ENCODE data around the gene F8A1.
"Not testable (repeated sequence)": the region's sequence is repeated elsewhere in the genome, so short reads cannot be mapped to it uniquely, and the experiment has no call there.

The F8A1 gene

DNA sequence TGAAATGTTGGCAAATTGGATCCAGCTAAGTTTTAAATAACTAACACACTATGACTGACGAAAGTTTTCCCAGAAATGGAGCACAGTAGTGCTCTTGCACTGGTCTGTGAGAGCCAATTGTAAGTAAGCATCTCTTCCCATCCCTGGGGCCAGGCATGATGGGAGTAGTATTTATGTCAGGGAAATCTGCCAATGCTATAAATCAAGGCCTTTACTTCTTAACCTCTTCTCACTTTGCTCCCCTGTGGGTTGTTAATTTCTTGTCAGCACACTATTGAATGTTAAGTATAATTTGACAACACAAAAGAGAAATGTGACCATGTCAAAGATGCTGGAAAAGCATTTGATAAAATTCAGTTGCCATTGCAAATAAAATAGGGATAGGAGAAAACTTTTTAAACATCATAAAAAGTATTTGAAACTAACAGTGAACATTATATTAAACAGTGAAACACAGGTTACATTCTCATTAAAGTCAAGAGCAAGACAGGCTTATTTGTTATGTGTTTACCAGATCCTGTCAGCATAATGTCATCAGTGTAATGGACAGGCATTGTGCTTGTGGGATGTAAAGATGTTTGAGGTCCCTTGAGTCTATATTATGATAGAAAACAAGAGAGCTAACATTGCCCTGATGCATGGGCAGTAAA lies 5.0 kb downstream of the F8A1 start:
- TF ChIP-seq, protein P1, sequence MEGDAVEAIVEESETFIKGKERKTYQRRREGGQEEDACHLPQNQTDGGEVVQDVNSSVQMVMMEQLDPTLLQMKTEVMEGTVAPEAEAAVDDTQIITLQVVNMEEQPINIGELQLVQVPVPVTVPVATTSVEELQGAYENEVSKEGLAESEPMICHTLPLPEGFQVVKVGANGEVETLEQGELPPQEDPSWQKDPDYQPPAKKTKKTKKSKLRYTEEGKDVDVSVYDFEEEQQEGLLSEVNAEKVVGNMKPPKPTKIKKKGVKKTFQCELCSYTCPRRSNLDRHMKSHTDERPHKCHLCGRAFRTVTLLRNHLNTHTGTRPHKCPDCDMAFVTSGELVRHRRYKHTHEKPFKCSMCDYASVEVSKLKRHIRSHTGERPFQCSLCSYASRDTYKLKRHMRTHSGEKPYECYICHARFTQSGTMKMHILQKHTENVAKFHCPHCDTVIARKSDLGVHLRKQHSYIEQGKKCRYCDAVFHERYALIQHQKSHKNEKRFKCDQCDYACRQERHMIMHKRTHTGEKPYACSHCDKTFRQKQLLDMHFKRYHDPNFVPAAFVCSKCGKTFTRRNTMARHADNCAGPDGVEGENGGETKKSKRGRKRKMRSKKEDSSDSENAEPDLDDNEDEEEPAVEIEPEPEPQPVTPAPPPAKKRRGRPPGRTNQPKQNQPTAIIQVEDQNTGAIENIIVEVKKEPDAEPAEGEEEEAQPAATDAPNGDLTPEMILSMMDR (IDR thresholded peaks at IDR 0.05) = no peak
- H3K4me3 ChIP-seq = no peak overlapping the region
- no peak for DNase-seq (ENCODE audit: low spot score)

DNA sequence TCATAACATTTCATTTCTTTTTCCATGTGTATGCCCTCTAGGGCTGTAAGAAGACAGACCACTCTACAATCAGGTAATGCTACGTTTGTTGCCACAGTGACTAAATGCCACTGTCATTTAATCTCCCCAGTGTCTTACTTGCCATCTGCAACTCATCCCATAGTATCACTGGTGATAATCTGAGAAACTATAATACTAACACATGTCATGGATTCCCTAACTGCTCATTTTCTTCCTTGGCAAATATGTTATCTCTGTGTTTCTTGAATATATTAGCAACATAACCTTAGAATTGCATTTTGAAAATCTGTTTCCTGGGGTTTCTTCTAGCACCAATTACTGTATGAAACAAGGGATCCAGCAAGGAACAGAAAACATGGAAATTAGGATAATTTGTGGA lies 6.1 kb downstream of the F8A1 start:
- no peak for DNase-seq (ENCODE audit: low spot score)
- TF ChIP-seq, protein P1 (IDR thresholded peaks at IDR 0.05) = no peak
- Histone ChIP-seq H3K27ac (no peak overlapping the region), H3K4me3 (no peak overlapping the region)

More for the DNA sequence above, 5.0 kb downstream of the F8A1 start:
- H3K27ac ChIP-seq = no peak overlapping the region

DNA sequence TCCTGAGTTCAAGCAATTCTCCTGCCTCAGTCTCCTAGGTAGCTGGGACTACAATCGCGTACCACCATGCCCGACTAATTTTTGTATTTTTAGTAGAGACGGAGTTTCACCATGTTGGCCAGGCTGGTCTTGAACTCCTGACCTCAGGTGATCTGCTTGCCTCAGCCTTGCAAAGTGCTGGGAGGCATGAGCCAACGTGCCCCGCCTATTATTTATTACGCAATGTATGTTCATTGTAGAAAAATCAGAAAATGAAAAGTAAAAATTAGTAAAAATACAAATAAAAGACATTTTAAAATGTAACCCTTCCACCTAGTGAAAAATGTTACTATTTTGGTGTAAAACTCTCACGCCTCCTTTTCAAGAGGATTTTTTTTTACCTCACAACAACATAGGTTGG lies 14.2 kb downstream of the F8A1 start:
- Histone ChIP-seq H3K4me3 (no peak overlapping the region), H3K27ac (no peak overlapping the region)
- TF ChIP-seq, protein P1 (IDR thresholded peaks at IDR 0.05) = no peak
- DNase-seq (ENCODE audit: low spot score) = no peak

DNA sequence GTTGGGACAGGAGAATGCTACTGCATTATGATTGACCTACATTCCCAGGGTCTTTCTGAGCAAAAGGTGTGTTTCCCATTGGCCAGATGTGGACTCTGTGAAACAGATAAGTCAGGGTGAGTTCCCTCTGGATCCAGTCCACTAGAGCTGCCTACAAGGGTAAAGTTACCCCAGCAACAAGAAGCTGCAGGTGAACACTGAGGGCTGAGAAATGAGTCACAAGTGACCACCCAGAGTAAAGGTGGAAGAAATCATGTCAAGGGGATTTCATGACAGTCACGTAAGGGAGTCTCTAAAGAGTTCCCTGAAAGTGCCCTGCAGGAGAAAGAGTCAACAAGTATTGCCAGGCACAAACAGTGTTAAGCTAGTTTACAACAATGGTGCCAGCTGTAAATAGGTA lies 16.3 kb downstream of the F8A1 start:
- no peak for DNase-seq (ENCODE audit: low spot score)
- H3K4me3 ChIP-seq = no peak overlapping the region
- no peak overlapping the region for H3K27ac ChIP-seq
- TF ChIP-seq, protein P1 (IDR thresholded peaks at IDR 0.05) = no peak

DNA sequence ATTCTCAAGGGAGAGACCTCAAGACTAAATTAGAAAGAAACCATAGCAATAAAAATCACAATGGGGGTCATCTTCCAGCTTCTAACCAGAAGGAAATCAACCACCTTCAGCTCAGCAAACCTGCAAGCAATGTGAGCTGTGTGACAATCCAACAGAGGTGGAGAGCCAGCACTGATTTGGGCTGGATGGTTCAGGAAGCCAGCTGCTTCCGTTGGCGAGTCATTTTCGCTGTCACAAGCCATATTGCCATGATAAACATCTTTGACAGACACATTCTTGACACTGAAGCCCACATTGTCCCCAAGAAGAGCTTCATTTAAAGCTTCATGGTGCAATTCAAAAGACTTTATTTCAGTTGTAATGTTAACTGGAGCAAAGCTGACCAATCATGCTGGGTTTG lies 22.7 kb downstream of the F8A1 start:
- TF ChIP-seq, protein P1 (IDR thresholded peaks at IDR 0.05) = no peak
- no peak overlapping the region for H3K4me3 ChIP-seq
- no peak for DNase-seq (ENCODE audit: low spot score)
- no peak overlapping the region for H3K27ac ChIP-seq

DNA sequence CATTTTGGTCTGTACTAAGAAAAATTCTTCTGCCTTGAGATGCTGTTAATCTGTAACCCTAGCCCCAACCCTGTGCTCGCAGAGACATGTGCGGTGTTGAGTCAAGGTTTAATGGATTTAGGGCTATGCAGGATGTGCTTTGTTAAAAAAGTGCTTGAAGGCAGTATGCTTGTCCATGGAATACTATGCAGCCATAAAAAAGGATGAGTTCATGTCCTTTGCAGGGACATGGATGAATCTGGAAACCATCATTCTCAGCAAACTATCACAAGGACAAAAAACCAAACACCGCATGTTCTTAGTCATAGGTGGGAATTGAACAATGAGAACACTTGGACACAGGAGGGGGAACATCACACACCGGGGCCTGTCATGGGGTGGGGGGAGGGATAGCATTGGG lies 23.9 kb downstream of the F8A1 start:
- H3K4me3 ChIP-seq; DNase-seq (ENCODE audit: low spot score); H3K27ac ChIP-seq: not testable (repeated sequence)

DNA sequence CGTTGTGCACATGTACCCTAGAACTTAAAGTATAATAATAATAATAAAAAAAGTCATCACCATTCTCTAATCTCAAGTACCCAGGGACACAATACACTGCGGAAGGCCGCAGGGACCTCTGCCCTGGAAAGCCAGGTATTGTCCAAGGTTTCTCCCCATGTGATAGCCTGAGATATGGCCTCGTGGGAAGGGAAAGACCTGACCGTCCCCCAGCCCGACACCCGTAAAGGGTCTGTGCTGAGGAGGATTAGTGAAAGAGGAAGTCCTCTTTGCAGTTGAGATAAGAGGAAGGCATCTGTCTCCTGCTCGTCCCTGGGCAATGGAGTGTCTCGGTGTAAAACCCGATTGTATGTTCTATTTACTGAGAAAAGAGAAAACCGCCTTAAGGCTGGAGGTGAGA lies 24.4 kb downstream of the F8A1 start:
- not testable (repeated sequence) for DNase-seq (ENCODE audit: low spot score); H3K27ac ChIP-seq

DNA sequence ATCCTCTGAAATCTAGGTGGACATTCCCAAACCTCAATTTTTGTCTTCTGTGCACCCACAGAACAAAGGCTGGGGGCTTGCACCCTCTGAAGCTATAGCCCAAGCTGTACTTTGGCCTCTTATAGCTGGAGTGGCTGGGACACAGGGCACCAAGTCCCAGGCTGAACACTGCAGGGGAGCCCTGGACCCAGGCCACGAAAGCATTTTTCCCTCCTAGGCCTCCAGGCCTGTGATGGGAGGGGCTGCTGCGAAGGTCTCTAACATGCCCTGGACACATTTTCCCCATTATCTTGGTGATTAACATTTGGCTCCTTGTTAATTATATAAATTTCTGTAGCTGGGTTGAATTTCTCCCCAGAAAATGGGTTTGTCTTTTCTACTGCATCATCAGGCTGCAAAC lies 27.9 kb downstream of the F8A1 start:
- Histone ChIP-seq H3K27ac (no peak overlapping the region), H3K4me3 (no peak overlapping the region)
- DNase-seq (ENCODE audit: low spot score) = no peak
- TF ChIP-seq, protein P1 (IDR thresholded peaks at IDR 0.05) = no peak

More for the DNA sequence above, 24.4 kb downstream of the F8A1 start:
- H3K4me3 ChIP-seq = not testable (repeated sequence)
